Vagina (tissue), 2 donors: ENCODE data around the gene TOMM40L. TPM values are rescaled to one million over a fixed set of nuclear protein-coding genes. Genes with fewer than 3 reads are reported as not detected.
"Not testable (repeated sequence)": the region's sequence is repeated elsewhere in the genome, so short reads cannot be mapped to it uniquely, and the experiment has no call there.

Source experiments
- DNase-seq, 2 donors: peaks; one replicate each; pipeline ENCODE4 v3.0.0-alpha.2; 2017; ENCODE audit errors: extremely low spot score in 2 of 2
- H3K27ac ChIP-seq: fragments of 200-600 bp; sonication (generic); one replicate; pipeline ENCODE4 v1.5.1; 2019
- H3K27me3 ChIP-seq: fragments of 200-600 bp; sonication (generic); one replicate; pipeline ENCODE4 v1.5.1; 2019
- H3K36me3 ChIP-seq, 2 donors: fragments of 200-600 bp; sonication (generic); one replicate each; pipeline ENCODE4 v1.5.1; 2017 to 2019
- H3K4me1 ChIP-seq: fragments of 200-600 bp; sonication (generic); one replicate; pipeline ENCODE4 v1.5.1; 2019
- H3K4me3 ChIP-seq, 2 donors: fragments of 200-600 bp; sonication (generic); 1 replicate in 1 of 2; 2 replicates in 1 of 2; pipeline ENCODE4 v1.5.1; 2016 to 2019
- H3K9me3 ChIP-seq: fragments of 200-600 bp; sonication (generic); one replicate; pipeline ENCODE4 v1.5.1; 2019
- POLR2A ChIP-seq, 2 donors: fragments of 450-650 bp; IDR thresholded peaks; one replicate each; pipeline ENCODE4 v1.6.1; 2017; ENCODE audit warnings: antibody characterized with exemption in 2 of 2, mild to moderate bottlenecking in 2 of 2, moderate library complexity in 2 of 2
- POLR2AphosphoS5 ChIP-seq, 2 donors: sonication (generic); formaldehyde crosslinking; IDR thresholded peaks; one replicate each; pipeline ENCODE4 v1.9.0; 2017; ENCODE audit warnings: antibody characterized with exemption in 2 of 2, mild to moderate bottlenecking in 2 of 2, low read depth in 1 of 2; ENCODE audit not compliant: insufficient read depth in 1 of 2
- intact Hi-C: fragments of 100-400 bp; cut with DNase I; formaldehyde crosslinking; loops from one replicate; pipeline ENCODE4 v1.15.1; 2023
- total RNA-seq: library from RNA; depleted of rRNA; stranded (reverse); fragments of >200 nt; gene quantifications from one replicate; pipeline ENCODE4 v1.2.3, GENCODE V29; 2016
- TF ChIP-seq, protein P1 (sequence below), 3 experiments: fragments of 450-650 bp in 2 of 3; fragments of 200-600 bp in 1 of 3; sonication (generic) in 1 of 3; IDR thresholded peaks; one replicate each; pipeline ENCODE4 v1.5.1; 2017 to 2019; ENCODE audit warnings: antibody characterized with exemption in 3 of 3, mild to moderate bottlenecking in 2 of 3, moderate library complexity in 2 of 3

TOMM40L gene
- total RNA-seq, 1 donor from 2014 or later: 15.0 TPM

- no peaks in the 10 kb centered on the region for H3K36me3 ChIP-seq
- intact Hi-C loops: no loop called here
- no peaks in the 10 kb centered on the region for H3K9me3 ChIP-seq
- no peak overlapping the region for H3K4me3 ChIP-seq
- H3K27ac ChIP-seq: no peak overlapping the region
- H3K4me1 ChIP-seq: no peaks in the 10 kb centered on the region
- DNase-seq: no peak
- TF ChIP-seq, protein P1, sequence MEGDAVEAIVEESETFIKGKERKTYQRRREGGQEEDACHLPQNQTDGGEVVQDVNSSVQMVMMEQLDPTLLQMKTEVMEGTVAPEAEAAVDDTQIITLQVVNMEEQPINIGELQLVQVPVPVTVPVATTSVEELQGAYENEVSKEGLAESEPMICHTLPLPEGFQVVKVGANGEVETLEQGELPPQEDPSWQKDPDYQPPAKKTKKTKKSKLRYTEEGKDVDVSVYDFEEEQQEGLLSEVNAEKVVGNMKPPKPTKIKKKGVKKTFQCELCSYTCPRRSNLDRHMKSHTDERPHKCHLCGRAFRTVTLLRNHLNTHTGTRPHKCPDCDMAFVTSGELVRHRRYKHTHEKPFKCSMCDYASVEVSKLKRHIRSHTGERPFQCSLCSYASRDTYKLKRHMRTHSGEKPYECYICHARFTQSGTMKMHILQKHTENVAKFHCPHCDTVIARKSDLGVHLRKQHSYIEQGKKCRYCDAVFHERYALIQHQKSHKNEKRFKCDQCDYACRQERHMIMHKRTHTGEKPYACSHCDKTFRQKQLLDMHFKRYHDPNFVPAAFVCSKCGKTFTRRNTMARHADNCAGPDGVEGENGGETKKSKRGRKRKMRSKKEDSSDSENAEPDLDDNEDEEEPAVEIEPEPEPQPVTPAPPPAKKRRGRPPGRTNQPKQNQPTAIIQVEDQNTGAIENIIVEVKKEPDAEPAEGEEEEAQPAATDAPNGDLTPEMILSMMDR (IDR thresholded peaks at IDR 0.05): no peak
- no peak for TF ChIP-seq POLR2AphosphoS5 (IDR thresholded peaks at IDR 0.05; ENCODE audit: insufficient read depth in 1 of 2, low read depth in 1 of 2)
- TF ChIP-seq POLR2A (IDR thresholded peaks at IDR 0.05): no peak
- H3K27me3 ChIP-seq: no peaks in the 10 kb centered on the region
These were observed 16.5 kb downstream of the TOMM40L start for GRCh38 chr1:161242313-161242712.

DNA sequence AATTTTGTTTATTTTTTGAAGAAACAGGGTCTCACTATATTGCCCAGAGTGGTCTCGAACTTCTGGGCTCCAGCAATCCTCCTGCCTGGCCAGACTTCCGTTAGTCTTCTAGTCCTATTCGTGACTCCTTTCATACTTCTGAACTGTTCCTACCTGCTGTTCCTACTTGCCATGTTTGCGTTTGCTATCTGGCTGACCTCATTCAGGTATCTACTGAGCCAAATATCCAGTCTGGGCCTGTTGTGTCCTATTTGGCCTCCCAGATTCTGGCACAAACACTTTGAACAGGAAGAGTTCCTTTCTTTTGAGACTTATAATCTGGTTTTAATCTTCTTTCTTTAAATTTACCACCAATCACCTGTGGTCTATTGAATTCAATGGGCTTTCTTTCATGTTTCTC, 19.0 kb downstream of the TOMM40L start:
- no peak overlapping the region for H3K27ac ChIP-seq
- DNase-seq: no peak
- intact Hi-C loops: no loop called here

GRCh38 chr1:161250100-161250499, 24.2 kb downstream of the TOMM40L start:
- H3K4me1 ChIP-seq: not testable (repeated sequence)

More for the DNA sequence above, 19.0 kb downstream of the TOMM40L start:
- Histone ChIP-seq H3K36me3 (no peaks in the 10 kb centered on the region), H3K27me3 (no peaks in the 10 kb centered on the region), H3K4me1 (no peaks in the 10 kb centered on the region), H3K9me3 (no peaks in the 10 kb centered on the region), H3K4me3 (no peak overlapping the region)
- TF ChIP-seq POLR2AphosphoS5 (IDR thresholded peaks at IDR 0.05; ENCODE audit: insufficient read depth in 1 of 2, low read depth in 1 of 2): peak in 1 of 2 donors; percentile 77
- TF ChIP-seq, protein P1 (IDR thresholded peaks at IDR 0.05): no peak

DNA sequence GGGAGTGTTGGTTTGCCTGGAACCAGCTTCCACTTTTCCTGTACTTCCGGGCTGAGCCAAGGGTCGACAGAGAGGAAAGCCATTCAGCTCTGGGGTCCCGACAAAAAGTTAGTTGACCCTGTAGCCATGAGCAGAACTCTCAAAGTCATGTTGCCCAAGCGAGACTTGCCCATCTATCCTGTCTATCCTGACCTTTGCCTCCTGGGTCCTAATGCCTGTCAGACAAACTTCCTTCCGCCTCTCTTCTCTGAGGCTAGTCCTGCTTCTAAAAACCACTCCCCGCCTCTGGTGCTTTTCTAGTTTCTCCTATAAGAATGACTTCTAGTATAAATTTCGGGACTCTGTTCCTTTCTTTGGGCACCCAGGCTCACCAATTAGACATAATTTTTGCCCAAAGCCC, 25.0 kb downstream of the TOMM40L start:
- TF ChIP-seq, protein P1 (IDR thresholded peaks at IDR 0.05): no peak
- TF ChIP-seq POLR2A (IDR thresholded peaks at IDR 0.05): no peak
- no peak for TF ChIP-seq POLR2AphosphoS5 (IDR thresholded peaks at IDR 0.05; ENCODE audit: insufficient read depth in 1 of 2, low read depth in 1 of 2)
- H3K4me3 ChIP-seq: no peak overlapping the region
- no peaks in the 10 kb centered on the region for H3K27me3 ChIP-seq
- no peaks in the 10 kb centered on the region for H3K4me1 ChIP-seq
- DNase-seq: no peak
- H3K27ac ChIP-seq: no peak overlapping the region
- intact Hi-C loops: no loop called here
- H3K9me3 ChIP-seq: no peaks in the 10 kb centered on the region
- no peaks in the 10 kb centered on the region for H3K36me3 ChIP-seq

More at GRCh38 chr1:161250100-161250499, 24.2 kb downstream of the TOMM40L start:
- DNase-seq, H3K36me3 ChIP-seq, H3K9me3 ChIP-seq, H3K27me3 ChIP-seq, H3K27ac ChIP-seq, H3K4me3 ChIP-seq, intact Hi-C loops: not testable (repeated sequence)

DNA sequence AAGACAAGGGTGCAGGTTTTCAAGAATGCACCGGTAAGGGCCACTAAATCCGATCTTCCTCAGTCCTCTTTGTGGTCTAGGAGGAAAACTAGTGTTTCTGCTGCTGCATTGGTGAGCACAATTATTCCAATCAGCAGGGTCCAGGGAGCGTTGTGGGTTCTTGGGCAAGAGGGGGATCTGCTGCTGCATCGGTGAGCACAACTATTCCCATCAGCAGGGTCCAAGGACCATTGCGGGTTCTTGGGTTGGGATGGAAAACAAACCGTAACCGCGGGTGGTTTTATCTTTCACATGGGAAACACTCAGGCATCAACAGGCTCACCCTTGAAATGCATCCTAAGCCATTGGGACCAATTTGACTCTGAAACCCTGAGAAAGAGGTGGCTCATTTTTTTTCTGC, 25.7 kb downstream of the TOMM40L start:
- H3K36me3 ChIP-seq: no peaks in the 10 kb centered on the region
- no peak overlapping the region for H3K27ac ChIP-seq
- H3K4me3 ChIP-seq: no peak overlapping the region
- TF ChIP-seq POLR2A (IDR thresholded peaks at IDR 0.05): no peak
- TF ChIP-seq POLR2AphosphoS5 (IDR thresholded peaks at IDR 0.05; ENCODE audit: insufficient read depth in 1 of 2, low read depth in 1 of 2): no peak
- TF ChIP-seq, protein P1 (IDR thresholded peaks at IDR 0.05): no peak
- no peaks in the 10 kb centered on the region for H3K9me3 ChIP-seq
- H3K27me3 ChIP-seq: no peaks in the 10 kb centered on the region
- no peak for DNase-seq
- no peaks in the 10 kb centered on the region for H3K4me1 ChIP-seq
- intact Hi-C loops: no loop called here

DNA sequence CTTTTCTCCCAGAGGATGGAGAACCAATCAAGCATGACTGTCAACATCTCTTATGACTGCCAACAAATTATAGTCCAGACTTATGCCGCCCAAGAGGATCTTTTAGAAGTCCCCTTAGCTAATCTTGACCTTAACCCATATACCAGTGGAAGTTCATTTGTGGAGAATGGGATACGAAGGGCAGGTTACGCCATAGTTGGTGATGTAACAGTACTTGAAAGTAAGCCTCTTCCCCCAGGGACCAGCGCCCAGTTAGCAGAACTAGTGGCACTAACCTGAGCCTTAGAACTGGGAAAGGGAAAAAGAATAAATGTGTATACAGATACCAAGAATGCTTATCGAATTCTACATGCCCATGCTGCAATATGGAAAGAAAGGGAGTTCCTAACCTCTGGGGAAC, 29.4 kb downstream of the TOMM40L start:
- intact Hi-C loops, H3K27ac ChIP-seq, H3K36me3 ChIP-seq, H3K27me3 ChIP-seq, H3K9me3 ChIP-seq, DNase-seq, H3K4me3 ChIP-seq: not testable (repeated sequence)
- peaks cover 12% of the 10 kb centered on the region for H3K4me1 ChIP-seq

DNA sequence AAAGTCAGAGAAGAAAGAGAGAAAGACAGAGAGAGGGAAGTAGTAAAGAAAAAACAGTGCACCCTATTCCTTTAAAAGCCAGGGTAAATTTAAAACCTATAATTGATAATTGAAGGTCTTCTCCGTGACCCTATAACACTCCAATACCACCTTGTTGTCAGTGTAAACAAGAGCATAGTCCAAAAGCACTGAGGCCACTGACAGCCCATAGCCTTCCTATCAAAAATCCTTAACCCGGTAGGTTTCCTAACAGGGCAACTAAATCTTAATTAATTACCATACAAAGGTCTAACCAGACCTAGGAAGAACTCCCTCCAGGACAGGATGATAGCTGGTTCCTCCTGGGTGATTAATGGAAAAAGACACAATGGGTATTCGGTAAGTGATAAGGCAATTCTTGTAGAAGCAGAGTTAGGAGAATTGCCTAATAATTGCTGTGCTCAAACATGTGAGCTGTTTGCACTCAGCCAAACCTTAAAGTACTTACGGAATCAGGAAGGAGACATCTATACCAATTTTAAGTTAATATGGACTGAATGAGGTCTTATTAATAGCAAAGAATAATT, 30.2 kb downstream of the TOMM40L start:
- DNase-seq, H3K27ac ChIP-seq, intact Hi-C loops, H3K27me3 ChIP-seq, H3K9me3 ChIP-seq, H3K4me3 ChIP-seq, H3K36me3 ChIP-seq: not testable (repeated sequence)
- peaks cover 18% of the 10 kb centered on the region for H3K4me1 ChIP-seq

- H3K36me3 ChIP-seq: not testable (repeated sequence)
These were observed 31.2 kb downstream of the TOMM40L start for GRCh38 chr1:161257109-161257508.

More at GRCh38 chr1:161257109-161257508, 31.2 kb downstream of the TOMM40L start:
- H3K4me1 ChIP-seq: peaks cover 22% of the 10 kb centered on the region
- H3K27me3 ChIP-seq, DNase-seq, H3K4me3 ChIP-seq, H3K9me3 ChIP-seq, H3K27ac ChIP-seq, intact Hi-C loops: not testable (repeated sequence)
